ENCODE data around the gene ZBTB46.
A peak's percentile ranks its signal among the peaks of the same experiment; 100 is the strongest.

Gene ZBTB46

GRCh38 chr20:63698739-63699465 lies 132.2 kb downstream of the ZBTB46 start:
- CTCF ChIA-PET, result interaction anchor here (0.5 to 1.3 kb wide), 10 partner anchors 16 to 275 kb away, joined by 3 to 7 read pairs (median 4); no protein-coding TSS in a partner anchor
- POLR2A ChIA-PET (ENCODE audit: low non-redundant PET), result interaction anchor here (0.5 to 1.5 kb wide), 6 partner anchors 12 to 965 kb away, joined by 3 to 8 read pairs (median 3); partner anchors contain the start of gene RTEL1
- DNase-seq (ENCODE audit: low spot score), result peak; percentile 96
- TF ChIP-seq CTCF (conservative IDR thresholded peaks at IDR 0.05; ENCODE audit: low read depth), result no peak
- peak overlapping the region; percentile 97 for H3K27ac ChIP-seq

GRCh38 chr20:63697868-63698545 lies 133.1 kb downstream of the ZBTB46 start:
- TF ChIP-seq CTCF (conservative IDR thresholded peaks at IDR 0.05; ENCODE audit: low read depth), result no peak
- ChIA-PET POLR2A (ENCODE audit: low non-redundant PET) (interaction anchor here (0.5 to 0.8 kb wide), 2 partner anchors 11 to 40 kb away, joined by 3 read pairs; partner anchors contain the start of gene RTEL1), CTCF (interaction anchor here (0.6 to 1.4 kb wide), 4 partner anchors 56 to 191 kb away, joined by 3 to 7 read pairs (median 3); partner anchors contain the start of gene PTK6)

GRCh38 chr20:63697357-63697867 lies 133.7 kb downstream of the ZBTB46 start:
- ChIA-PET POLR2A (ENCODE audit: low non-redundant PET) (interaction anchor here (0.6 to 1.0 kb wide), 2 partner anchors 55 to 176 kb away, joined by 3 to 4 read pairs; no protein-coding TSS in a partner anchor), CTCF (interaction anchor here (0.6 to 1.8 kb wide), 3 partner anchors 8 to 190 kb away, joined by 3 to 7 read pairs (median 7); partner anchors contain the start of gene PTK6)
- peak; percentile 55 for DNase-seq (ENCODE audit: low spot score)
- no peak; the same call in 1 of the 2 replicates for TF ChIP-seq CTCF (conservative IDR thresholded peaks at IDR 0.05; ENCODE audit: low read depth)
- H3K27ac ChIP-seq, result peak overlapping the region; percentile 97

More at GRCh38 chr20:63697868-63698545, 133.1 kb downstream of the ZBTB46 start:
- peak overlapping the region; percentile 97 for H3K27ac ChIP-seq
- no peak for DNase-seq (ENCODE audit: low spot score)

- peak within 1 kb of the TSS; percentile 97 for H3K27ac ChIP-seq
- DNase-seq (ENCODE audit: low spot score), result no peak
- ChIA-PET CTCF (interaction anchor here (0.6 to 1.8 kb wide), 3 partner anchors 9 to 159 kb away, joined by 3 to 7 read pairs (median 7); partner anchors contain the start of gene PTK6), POLR2A (ENCODE audit: low non-redundant PET) (interaction anchor here (0.6 to 1.0 kb wide), 3 partner anchors 10 to 175 kb away, joined by 3 to 4 read pairs (median 4); no protein-coding TSS in a partner anchor)
- TF ChIP-seq CTCF (conservative IDR thresholded peaks at IDR 0.05; ENCODE audit: low read depth), result peak; percentile 10; the same call in 1 of the 2 replicates
Measured at GRCh38 chr20:63696628-63697356, 134.3 kb downstream of the ZBTB46 start, which contains the start of gene TNFRSF6B. Gene TNFRSF6B, plus strand, starts transcription at chr20:63696652. Its CDS starts 116 bp downstream, at chr20:63696768.

GRCh38 chr20:63696306-63696627 lies 134.8 kb downstream of the ZBTB46 start:
- CTCF ChIA-PET, result interaction anchor here (0.6 to 1.8 kb wide), 2 partner anchors 10 to 62 kb away, joined by 3 to 7 read pairs; no protein-coding TSS in a partner anchor
- no peak for TF ChIP-seq CTCF (conservative IDR thresholded peaks at IDR 0.05; ENCODE audit: low read depth)
- H3K27ac ChIP-seq, result peak overlapping the region; percentile 97
- POLR2A ChIA-PET (ENCODE audit: low non-redundant PET), result interaction anchor here (0.9 to 1.0 kb wide), 2 partner anchors 11 to 54 kb away, joined by 4 read pairs; no protein-coding TSS in a partner anchor
- DNase-seq (ENCODE audit: low spot score), result peak; percentile 95

Data from RWPE1 (cell line).